ENCODE results near the gene FBXW12.

DNA sequence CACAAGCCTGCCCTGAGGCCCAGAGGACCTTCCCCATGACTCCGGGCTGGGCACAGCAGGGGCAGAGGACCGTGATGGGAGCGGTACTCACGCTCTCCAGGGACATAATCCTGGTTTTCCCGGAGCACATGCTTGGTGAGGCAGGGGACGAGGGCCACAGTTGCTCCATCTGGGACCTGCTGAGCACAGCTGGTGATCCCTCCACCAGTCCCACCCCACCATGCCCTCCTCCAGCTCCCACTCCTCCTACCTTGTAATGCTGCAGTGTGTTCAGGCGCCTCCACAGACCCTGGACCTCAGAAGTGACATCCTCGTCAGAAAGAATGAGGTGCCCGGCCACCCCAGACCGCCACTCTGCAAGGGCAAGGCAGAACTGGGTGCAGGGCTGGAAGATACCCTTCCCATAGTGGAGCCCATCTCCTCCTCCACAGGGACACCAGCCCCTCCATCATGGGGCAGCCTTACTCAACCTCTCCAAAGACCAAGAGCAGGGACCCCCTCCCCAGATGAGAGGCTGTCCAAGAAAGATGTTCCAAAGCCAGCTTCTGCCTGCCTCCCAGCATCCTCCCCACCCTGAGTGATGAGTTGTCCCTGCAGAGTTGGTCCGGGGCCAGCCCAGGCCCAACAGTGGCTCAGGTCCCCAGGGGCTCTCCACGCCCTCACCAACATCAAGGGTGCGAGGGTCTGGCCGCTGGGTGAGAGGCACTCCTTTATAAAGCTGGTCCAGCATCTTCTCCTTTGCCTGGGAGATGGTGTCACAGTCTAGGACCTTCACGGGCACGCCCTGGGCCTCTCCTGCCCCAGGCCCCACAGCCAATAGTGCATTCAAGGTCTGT, 38.4 kb downstream of the FBXW12 start:
- no peak for TF ChIP-seq CTCF (IDR thresholded peaks at IDR 0.05; ENCODE audit: poor library complexity)
- no peak for TF ChIP-seq EZH2phosphoT487 (IDR thresholded peaks at IDR 0.05; ENCODE audit: low read depth, severe bottlenecking, unreplicated experiment)
- no peak for TF ChIP-seq EZH2 (IDR thresholded peaks at IDR 0.05; ENCODE audit: borderline replicate concordance)
